CD1c-positive myeloid dendritic cell (primary cell): Measurements from ENCODE around the gene MYO7B.
A peak's percentile ranks its signal among the peaks of the same experiment; 100 is the strongest.

ENCODE experiments used
- DNase-seq: peaks from one replicate; pipeline ENCODE4 v3.0.0-alpha.2; 2016; ENCODE audit errors: extremely low spot score

MYO7B gene

GRCh38 chr2:127649100-127649611 is 113.7 kb downstream of the MYO7B start:
- DNase-seq: no peak

GRCh38 chr2:127649684-127650040 is 114.2 kb downstream of the MYO7B start:
- peak; percentile 89 for DNase-seq

- no peak for DNase-seq
These were observed 114.7 kb downstream of the MYO7B start for GRCh38 chr2:127650041-127650784.

- no peak for DNase-seq
These were observed 115.4 kb downstream of the MYO7B start for GRCh38 chr2:127650785-127651380.

- DNase-seq: no peak
These were observed 115.9 kb downstream of the MYO7B start for GRCh38 chr2:127651381-127651809.

- no peak for DNase-seq
These were observed 116.6 kb downstream of the MYO7B start for GRCh38 chr2:127651971-127652550.

- DNase-seq: no peak
These were observed 117.4 kb downstream of the MYO7B start for GRCh38 chr2:127652786-127653357.

GRCh38 chr2:127653421-127654083 is 118.1 kb downstream of the MYO7B start:
- DNase-seq: no peak

- no peak for DNase-seq
These were observed 118.8 kb downstream of the MYO7B start for GRCh38 chr2:127654084-127654837.

GRCh38 chr2:127654838-127655175 is 119.3 kb downstream of the MYO7B start:
- DNase-seq: no peak

GRCh38 chr2:127655209-127656073 is 120.0 kb downstream of the MYO7B start:
- DNase-seq: no peak

GRCh38 chr2:127656569-127657231 is 121.2 kb downstream of the MYO7B start:
- DNase-seq: no peak

- DNase-seq: no peak
These were observed 121.7 kb downstream of the MYO7B start for GRCh38 chr2:127657232-127657595.

- DNase-seq: no peak
These were observed 122.7 kb downstream of the MYO7B start for GRCh38 chr2:127658146-127658545.

GRCh38 chr2:127658641-127659407 is 123.3 kb downstream of the MYO7B start:
- no peak for DNase-seq

GRCh38 chr2:127659408-127660290 is 124.2 kb downstream of the MYO7B start:
- DNase-seq: no peak

- no peak for DNase-seq
These were observed 124.8 kb downstream of the MYO7B start for GRCh38 chr2:127660291-127660578.

- no peak for DNase-seq
These were observed 125.7 kb downstream of the MYO7B start for GRCh38 chr2:127661072-127661649.
